NCI-H748 (cell line): Measurements from ENCODE around the gene SENP7.

ENCODE experiments used
- DNase-seq: peaks from one replicate; lab custom pipeline; 2025; ENCODE audit not compliant: unreplicated experiment; lab: John Stamatoyannopoulos, UW

Gene SENP7

GRCh38 chr3:101278727-101279126 lies 234.3 kb downstream of the SENP7 start:
- DNase-seq, result no peak
